WTC11 (cell line): ENCODE measurements around the gene MTA2.

Source experiments
- TF ChIP-seq, protein P1 (sequence below): sonication (generic); formaldehyde crosslinking; IDR thresholded peaks from 2 replicates; pipeline ENCODE4 v1.8.0; 2022; ENCODE audit warnings: missing genetic modification reagents
- TF ChIP-seq, protein P2 (sequence below): fragments of 200-600 bp; IDR thresholded peaks from 2 replicates; pipeline ENCODE4 v1.8.0; 2022; ENCODE audit warnings: antibody characterized with exemption
- TF ChIP-seq, protein P3 (sequence below): sonication (generic); formaldehyde crosslinking; IDR thresholded peaks from 2 replicates; pipeline ENCODE4 v1.8.1; 2022; ENCODE audit warnings: mild to moderate bottlenecking, missing genetic modification reagents, moderate library complexity, borderline replicate concordance

DNA sequence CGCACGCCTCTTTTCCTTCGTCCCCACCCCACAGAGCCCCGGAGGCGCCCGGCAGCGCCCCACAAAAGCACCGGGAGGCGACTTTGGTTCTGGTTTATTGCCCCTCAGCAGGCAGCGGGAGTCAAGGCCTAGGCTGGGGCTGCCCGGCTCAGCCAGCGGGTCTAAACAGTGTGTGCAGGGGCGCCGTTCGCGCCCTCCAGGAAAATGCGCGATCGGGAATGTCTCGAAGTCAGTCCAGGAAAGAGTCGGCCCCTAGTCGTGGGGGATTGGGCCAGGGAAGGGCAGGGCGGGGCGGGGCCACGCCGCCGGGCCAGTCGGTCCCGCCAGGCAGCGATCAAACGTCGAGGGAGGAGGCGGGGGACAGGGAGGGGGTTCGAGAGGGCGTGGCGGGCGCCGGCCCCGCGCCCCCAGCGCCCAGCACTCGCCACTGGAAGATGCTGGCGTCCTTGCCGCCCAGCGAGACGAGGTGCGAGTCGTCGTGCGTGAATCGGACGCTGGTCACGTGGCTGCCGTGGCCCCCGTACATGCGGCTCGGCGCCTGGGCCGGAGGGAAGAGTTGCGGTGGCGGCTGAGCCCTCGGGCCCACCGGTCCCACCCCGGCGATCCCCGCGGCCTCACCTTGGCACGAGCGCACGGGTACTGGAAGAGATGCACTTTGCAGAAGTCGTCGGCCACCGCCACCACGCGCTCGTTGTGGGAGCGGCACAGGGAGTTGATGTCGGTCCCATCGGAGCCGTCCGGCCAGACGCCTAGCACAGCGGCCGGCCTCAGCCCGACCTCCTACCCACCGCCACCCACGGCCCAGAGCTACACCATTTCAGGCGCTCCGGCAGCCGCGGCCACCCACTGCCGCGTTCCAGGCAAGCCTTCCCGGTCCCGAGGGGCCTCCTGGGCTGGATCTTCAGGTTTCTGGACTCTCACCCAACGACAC, 741 bp upstream of the MTA2 start:
- TF ChIP-seq, protein P1, sequence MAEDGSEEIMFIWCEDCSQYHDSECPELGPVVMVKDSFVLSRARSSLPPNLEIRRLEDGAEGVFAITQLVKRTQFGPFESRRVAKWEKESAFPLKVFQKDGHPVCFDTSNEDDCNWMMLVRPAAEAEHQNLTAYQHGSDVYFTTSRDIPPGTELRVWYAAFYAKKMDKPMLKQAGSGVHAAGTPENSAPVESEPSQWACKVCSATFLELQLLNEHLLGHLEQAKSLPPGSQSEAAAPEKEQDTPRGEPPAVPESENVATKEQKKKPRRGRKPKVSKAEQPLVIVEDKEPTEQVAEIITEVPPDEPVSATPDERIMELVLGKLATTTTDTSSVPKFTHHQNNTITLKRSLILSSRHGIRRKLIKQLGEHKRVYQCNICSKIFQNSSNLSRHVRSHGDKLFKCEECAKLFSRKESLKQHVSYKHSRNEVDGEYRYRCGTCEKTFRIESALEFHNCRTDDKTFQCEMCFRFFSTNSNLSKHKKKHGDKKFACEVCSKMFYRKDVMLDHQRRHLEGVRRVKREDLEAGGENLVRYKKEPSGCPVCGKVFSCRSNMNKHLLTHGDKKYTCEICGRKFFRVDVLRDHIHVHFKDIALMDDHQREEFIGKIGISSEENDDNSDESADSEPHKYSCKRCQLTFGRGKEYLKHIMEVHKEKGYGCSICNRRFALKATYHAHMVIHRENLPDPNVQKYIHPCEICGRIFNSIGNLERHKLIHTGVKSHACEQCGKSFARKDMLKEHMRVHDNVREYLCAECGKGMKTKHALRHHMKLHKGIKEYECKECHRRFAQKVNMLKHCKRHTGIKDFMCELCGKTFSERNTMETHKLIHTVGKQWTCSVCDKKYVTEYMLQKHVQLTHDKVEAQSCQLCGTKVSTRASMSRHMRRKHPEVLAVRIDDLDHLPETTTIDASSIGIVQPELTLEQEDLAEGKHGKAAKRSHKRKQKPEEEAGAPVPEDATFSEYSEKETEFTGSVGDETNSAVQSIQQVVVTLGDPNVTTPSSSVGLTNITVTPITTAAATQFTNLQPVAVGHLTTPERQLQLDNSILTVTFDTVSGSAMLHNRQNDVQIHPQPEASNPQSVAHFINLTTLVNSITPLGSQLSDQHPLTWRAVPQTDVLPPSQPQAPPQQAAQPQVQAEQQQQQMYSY (CRISPR knock-in tag) = no peak
- TF ChIP-seq, protein P2, sequence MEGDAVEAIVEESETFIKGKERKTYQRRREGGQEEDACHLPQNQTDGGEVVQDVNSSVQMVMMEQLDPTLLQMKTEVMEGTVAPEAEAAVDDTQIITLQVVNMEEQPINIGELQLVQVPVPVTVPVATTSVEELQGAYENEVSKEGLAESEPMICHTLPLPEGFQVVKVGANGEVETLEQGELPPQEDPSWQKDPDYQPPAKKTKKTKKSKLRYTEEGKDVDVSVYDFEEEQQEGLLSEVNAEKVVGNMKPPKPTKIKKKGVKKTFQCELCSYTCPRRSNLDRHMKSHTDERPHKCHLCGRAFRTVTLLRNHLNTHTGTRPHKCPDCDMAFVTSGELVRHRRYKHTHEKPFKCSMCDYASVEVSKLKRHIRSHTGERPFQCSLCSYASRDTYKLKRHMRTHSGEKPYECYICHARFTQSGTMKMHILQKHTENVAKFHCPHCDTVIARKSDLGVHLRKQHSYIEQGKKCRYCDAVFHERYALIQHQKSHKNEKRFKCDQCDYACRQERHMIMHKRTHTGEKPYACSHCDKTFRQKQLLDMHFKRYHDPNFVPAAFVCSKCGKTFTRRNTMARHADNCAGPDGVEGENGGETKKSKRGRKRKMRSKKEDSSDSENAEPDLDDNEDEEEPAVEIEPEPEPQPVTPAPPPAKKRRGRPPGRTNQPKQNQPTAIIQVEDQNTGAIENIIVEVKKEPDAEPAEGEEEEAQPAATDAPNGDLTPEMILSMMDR = no peak
- TF ChIP-seq, protein P3, sequence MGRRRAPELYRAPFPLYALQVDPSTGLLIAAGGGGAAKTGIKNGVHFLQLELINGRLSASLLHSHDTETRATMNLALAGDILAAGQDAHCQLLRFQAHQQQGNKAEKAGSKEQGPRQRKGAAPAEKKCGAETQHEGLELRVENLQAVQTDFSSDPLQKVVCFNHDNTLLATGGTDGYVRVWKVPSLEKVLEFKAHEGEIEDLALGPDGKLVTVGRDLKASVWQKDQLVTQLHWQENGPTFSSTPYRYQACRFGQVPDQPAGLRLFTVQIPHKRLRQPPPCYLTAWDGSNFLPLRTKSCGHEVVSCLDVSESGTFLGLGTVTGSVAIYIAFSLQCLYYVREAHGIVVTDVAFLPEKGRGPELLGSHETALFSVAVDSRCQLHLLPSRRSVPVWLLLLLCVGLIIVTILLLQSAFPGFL (CRISPR knock-in tag) = no peak
